Measurements from ENCODE around the gene SKAP2.

SKAP2 gene, protein sequence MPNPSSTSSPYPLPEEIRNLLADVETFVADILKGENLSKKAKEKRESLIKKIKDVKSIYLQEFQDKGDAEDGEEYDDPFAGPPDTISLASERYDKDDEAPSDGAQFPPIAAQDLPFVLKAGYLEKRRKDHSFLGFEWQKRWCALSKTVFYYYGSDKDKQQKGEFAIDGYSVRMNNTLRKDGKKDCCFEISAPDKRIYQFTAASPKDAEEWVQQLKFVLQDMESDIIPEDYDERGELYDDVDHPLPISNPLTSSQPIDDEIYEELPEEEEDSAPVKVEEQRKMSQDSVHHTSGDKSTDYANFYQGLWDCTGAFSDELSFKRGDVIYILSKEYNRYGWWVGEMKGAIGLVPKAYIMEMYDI

DNA sequence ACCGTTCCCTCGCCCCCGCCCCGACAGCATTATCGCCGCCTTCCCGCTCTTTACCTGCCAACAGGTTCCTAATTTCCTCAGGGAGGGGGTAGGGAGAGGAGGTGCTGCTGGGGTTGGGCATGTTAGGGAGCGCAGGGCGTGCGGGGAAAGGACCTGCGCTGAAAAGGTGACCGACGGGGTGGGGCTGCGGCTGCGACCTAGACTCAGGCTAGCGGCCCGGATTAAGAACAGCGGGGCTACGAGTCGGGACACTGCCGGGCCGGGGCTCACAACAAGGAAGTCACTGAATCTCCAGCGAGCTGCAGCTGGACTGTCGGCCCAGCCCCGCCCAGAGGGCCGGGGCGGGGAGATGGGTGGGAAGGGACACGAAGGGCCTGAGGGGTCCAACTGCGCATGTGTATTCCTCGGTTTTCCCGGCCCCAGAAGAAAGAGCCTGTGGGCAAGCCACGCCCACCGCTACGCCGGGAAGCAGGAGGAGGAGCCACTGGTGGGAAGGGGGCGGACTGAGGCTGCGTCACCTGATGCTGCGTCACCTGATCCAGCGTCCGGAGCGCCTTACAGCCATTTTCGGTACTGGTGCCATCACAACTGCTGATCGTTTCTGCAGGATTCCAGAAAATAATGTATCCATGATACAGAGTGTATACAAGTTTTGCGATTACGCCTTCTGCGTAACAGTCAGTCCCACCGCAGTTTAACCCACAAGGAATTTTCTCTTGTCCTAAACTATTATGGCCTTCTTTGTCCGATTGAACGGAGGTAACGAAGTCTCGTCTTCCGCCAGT, at the start of gene SKAP2:
TSS of gene SKAP2 (minus strand) at position 282 of the 785 bp plus-strand sequence. CDS start at position 121, 161 bp downstream.
- peak; percentile 99 for DNase-seq (ENCODE audit: low spot score)

DNA sequence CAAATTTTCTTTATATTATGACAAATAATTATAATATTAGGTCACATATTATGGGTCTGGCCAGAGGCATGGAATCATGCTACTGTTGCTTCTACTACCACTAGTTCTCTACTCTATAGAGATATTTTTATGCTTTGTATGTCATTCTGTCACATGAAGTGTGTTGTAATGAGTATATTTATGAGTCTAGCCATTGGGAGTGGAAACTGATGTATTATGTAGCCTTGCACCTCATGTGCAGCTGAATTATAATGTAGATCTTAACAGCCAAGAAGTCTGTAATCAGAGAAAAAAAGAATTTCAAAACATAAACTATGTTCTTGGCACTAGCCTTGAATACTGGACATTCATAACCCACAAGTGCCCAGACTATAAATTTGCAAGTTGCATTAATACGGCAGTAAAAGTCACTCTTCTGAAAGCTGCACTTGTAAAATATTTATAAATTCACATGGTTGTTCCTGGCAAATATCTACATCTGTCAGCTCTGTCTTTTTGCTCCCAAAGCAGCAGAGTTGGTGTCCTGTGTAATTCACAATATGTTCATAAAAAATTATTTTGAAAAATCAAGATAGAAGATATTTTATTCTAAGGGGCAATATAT, 48.6 kb upstream of the SKAP2 start:
- DNase-seq (ENCODE audit: low spot score) = no peak

DNA sequence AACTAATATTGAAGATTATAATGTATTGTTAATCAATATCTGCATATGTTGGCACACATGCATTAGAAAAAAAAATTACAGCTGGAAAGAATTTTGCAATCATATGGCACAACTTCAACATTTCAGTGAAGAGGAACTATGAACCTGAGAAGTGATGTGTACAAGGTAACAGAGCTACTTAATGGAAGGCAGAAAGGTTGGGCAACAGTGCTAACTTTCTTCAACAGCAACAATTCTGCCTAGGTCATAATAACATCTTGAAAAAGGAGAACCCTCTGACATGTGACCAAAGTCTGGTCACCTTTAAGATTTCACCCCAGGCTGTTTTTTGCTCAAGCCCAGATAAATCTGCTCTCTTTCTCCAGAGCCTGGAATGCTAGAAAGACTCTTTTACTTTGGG, 47.9 kb upstream of the SKAP2 start:
- no peak for DNase-seq (ENCODE audit: low spot score)

DNA sequence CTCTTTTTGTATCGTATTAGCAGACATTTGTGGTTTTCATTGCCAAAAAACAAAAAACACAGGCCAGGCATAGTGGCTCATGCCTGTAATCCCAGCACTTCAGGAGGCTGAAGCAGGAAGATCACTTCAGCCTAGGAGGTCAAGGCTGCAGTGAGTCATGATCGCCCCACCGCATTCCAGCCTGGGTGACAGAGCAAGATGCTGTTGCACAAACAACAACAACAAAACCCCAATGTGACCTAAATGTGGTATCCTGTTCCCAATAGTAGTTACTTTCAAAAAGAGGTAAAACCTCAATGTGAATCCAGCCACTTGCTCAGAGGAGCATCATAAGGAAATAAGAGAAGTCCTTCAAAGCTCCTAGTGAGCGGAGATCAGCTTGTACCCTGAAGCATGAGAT, 45.8 kb upstream of the SKAP2 start:
- DNase-seq (ENCODE audit: low spot score) = no peak

DNA sequence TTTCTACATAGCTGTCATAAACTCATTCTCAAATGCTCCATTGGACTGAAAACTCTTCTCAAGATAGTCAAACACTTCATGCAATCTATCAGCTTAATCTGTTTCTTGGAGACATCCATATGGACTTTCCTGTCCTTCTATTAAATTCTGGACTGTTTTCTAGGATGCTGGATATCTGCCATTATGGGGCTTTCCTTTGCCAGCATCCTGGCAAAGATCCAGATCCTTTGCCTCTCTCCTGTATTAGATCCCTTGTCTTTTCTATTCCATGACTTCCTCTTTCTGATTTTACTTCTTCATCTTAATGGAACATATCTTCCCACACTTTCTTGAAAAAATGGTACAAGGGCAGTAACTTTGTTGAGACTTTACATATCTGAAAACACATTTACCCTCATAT, 35.9 kb upstream of the SKAP2 start:
- peak; percentile 2 for DNase-seq (ENCODE audit: low spot score)

DNA sequence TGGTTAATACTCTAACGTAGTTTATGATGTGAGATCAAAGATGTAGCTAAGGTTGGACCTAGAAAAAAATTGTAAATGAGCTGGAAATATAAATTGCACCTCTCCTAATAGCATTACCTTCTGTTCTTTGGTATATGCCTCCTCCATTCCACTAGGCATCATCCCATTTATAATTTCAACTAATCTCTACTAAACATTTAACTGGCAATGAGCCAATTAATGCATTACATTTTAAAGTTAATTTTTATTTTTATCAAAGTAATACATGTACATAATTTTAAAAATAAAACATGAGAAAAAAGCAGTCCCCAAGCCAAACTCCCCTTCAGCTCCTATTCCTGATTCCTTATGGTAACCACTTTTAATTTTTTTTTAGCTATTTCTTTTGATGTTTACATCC, 35.1 kb upstream of the SKAP2 start:
- no peak for DNase-seq (ENCODE audit: low spot score)

DNA sequence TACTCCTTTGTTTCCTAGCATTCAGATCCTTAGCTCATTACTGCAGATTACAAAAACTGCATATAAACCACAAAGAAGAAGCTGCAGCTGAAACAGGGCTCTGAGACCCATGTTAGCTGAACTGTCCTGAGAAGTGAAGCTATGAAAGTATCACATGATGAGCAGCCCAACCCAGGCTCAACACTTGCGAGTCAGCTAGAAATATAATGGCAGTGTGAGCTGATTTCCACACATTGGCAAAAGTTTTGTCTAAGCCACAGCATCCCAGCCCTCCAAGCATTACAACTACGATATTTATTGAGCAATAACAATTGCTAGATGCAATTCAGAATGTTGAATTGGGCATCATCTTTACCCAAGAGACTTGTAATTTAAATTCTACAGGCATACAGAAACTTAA, 34.5 kb upstream of the SKAP2 start:
- no peak for DNase-seq (ENCODE audit: low spot score)

DNA sequence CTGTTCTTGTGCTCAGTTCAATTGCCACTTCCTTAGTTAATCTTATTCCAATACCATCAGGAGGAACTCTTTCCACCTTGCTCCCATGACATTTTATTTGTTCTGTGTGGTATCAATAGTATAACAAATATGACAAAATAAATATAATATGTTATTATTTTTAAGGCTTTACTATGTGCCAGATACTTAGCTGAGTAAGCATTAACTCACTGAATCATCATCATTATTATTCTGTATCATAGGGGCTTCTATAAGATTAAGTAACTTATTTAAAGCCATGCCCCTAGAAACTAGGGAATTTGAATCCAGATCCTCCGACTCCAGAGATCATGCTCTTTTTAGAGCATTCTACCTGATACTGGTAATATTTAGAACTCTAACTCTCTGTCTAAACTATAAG, 33.5 kb upstream of the SKAP2 start:
- DNase-seq (ENCODE audit: low spot score) = no peak

DNA sequence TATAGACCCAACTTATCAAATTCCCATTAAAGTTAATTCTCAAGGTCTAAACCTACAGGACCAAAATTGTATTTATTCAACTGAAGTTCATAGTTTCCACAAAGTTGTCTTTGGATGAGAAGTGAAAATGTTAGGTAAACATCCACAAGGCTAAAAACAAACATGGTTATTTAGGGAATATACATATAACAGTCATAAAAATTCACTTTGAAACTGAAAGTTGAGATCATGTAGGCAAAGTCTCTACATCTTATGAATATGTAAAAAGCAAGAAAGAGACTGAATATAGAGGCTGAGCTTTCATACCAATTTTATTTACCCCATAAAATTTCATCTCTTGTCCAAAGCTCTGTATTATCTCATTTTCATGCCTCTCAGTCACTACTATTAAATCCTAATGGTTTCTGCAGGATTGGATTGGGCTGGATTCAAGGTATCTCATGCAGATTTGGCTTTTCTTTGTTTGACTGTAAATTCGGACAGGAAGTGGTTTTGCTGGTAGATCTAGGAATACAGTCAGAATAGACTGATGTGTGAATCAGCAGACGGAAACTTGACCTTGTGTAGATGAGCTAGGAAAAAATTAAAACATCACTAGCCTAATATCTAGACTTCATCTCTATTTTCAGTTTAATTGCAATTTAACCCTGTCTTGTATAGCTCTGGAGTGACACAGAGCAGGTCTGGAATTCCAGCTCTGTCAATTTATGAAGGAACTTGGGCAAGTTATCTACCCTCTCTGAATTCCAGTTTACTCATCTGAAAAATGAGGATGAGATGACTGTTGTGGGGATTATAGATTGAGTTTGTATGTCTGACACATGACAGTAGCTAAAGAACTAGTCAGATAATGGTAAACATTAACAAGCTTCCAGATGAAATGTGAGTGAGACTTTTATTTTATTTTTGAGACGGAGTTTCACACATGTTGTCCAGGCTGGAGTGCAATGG, 27.3 kb upstream of the SKAP2 start:
- DNase-seq (ENCODE audit: low spot score) = no peak

DNA sequence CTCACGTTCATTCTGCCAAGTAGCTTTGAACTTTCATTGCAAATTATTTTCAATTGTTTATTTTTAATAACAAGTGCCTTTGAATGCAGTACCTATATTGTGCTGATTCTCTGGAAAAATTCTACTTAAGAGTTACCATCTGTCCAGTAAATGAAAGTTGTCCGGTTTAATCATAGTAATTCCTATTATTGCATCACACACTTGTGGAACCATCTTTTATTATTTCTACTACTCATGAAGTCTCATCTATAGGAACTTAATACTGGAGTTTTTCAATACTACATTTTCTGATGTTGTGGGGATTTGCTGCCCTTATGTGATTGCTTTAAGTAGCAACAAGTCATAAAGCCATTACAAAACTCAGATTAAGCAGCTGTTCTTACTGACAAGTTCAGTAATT, 16.5 kb upstream of the SKAP2 start:
- no peak for DNase-seq (ENCODE audit: low spot score)

DNA sequence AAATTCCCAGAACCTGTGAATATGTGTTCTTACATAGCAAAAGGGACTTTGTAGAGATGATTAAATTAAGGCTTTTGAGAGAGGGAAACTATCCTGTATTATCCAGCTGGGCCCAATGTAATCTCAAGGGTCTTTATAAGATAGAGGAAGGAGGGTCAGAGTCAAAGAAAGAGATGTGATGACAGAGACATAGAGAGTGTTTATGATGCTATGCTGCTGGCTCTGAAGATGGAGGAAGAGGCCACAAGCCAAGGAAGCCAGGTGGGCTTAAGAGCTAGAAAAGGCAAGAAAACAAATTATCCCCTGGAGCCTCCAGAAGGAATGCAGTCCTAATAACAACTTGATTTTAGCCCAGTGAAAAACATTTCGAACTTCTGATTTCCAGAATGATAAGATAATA, 15.3 kb upstream of the SKAP2 start:
- DNase-seq (ENCODE audit: low spot score) = no peak

DNA sequence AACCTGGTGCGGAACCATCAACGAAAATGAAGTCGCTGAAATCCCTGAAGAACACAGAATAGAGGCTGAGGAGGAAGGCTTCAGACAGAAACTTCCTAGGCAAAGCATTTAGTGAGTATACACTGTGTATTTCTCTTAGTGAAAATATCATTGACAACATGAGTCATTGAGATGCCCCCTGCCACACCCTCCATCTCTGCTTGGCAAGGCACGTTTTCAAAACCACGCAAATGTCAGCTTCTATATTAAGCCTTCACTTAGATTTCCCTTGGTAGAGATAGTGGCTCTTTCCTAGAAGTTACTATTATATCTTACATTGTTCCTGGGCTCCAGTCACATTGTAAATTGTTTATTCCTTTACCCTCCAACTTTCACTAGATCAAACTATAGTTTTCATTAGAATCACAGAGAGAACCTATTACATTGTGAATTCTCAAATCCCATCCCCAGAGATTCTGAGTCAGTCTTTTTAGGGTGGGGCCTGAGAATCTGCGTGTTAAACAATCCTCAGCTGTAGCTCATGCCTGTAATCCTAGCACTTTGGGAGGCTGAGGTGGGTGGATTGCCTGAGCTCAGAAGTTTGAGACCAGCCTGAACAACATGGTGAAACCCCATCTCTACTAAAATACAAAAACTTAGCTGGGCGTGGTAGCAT, 4.6 kb upstream of the SKAP2 start:
- DNase-seq (ENCODE audit: low spot score) = no peak

DNA sequence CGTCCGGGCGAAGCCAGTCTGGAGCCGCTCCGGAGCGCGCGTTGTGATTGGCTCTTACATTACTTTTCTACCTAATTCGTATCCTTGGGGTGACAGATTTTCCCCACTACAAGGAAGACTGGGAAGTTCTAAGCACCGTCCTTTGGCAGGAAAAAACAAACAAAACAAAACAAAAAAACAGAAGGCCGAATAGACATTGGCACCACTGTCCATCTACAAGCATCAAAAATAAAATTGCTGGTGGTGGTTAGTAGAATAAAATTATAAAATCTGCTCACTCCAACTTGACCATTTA, 651 bp upstream of the SKAP2 start:
- DNase-seq (ENCODE audit: low spot score) = no peak

DNA sequence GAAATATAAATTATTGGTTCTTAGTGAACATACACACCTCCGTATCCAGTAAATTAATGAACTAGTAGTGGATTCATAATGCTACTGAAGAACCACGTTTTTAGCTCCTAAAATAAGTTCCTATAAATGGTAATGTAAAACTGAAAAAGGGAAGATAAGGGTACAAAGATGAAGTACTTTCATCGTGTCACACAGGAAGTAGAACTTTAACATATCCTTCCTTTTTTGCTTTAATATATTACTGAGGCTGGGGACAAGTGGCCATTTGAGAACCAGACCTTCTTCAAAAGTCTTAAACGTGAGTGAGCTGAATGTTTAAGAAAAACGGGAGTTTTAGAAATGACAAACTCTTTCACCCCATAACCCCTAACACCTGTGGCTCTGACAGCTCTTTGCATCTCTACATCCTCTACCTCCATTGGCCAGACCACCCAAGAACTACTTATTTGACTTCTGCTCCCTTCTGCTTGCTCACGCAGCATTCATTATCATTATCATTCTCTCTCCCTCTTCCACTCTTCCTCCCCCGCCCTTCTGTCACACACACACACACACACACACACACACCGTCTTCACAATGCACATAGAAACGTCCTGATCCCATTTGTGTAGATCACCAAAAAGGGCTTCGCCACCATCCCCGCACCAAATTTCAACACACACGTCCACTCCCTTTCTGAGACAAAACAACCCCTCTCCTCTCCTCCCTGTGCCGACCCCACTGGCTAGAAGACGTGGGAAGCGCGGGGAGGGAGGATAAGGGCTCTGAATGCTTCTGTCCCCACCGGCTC, 677 bp downstream of the SKAP2 start:
- peak; percentile 57 for DNase-seq (ENCODE audit: low spot score)

DNA sequence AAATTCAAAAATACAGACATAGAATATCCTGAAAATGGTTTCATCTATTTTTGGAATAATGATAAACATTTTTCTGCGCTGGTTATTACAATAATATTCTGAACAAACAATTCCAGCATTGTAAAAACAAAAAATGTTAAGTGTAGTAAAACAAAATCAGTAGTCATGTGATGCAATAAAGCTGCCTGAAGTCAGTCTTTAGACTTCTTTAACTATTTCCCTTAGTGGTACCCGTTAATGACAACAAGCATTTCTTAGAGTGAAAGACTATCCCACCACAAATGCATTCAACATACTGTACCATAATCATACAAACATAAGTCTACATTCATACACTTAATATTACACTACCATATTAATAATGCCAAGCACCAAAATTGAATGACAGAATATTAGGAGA, 1.6 kb downstream of the SKAP2 start:
- no peak for DNase-seq (ENCODE audit: low spot score)

DNA sequence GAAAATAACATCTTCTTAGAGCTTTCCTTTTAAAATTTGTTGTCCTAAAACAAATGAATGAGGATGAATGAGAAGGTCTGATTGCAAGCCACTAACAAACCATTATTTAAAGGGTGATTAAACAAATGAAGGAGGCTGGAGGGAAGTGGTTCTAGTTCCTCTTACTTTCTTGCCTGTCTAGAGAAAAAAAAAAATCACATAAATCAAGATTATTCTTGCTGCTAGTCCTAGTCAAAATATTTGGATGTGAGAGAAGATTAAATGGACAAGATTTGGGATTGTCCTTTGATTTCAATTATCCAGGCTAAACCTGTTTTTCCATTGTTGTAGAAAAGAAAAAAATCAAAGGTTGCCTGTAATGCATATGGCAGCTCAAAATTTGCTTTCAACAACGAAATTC, 3.3 kb downstream of the SKAP2 start:
- DNase-seq (ENCODE audit: low spot score) = no peak

DNA sequence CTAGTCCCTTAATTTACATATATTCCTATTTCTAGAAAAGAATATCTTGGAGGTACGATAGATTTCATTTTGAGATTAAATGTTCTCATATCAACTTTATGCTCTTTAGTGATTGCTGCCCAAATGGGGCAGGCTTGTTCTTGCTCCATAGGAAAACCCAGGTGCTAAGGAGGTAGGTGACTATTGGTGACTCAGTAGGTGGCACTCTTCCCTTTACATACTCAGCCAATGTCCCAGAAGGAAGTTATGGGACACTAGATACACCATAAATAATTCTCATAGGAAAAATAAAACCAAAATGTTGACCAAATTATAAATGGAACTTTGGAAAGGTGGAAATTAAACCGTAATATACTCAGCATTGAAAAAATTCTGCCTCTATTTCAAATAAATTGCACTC, 4.0 kb downstream of the SKAP2 start:
- no peak for DNase-seq (ENCODE audit: low spot score)

DNA sequence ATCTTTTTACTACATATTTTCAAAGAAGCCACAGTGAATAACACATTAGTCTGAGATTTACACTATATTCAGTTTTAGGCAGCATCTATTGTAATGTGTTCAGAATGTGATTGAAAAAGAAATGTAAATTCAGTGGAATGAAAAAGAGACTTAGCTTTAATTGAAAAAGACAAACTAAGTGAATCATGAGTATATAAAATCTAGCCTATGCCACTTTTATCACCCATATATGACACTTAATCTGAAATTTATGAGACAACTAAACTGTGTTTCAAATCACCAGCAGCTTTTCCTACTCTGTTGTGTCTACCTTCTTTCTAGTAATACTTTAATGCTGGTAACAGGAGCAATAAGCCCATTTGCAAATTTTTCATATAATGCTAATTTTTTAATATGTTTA, 4.7 kb downstream of the SKAP2 start:
- no peak for DNase-seq (ENCODE audit: low spot score)

DNA sequence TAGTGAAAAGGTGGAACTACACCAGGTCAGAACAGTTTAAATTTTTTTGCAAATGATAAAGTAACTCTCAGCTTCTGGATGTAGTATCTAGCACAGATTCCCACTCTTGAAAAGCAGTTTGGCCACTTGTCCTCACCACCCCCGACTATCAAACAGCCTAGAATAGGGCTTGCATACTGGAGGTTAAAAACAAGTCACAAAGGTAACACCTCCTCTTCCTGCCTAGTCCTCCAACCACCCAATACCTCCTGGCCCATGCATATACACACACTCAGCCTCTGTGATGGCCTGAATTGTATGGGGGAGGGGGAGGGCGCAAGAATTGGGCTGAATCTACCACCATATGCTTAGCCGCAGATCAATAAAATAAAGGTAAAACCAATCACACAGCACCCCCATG, 5.7 kb downstream of the SKAP2 start:
- DNase-seq (ENCODE audit: low spot score) = no peak

DNA sequence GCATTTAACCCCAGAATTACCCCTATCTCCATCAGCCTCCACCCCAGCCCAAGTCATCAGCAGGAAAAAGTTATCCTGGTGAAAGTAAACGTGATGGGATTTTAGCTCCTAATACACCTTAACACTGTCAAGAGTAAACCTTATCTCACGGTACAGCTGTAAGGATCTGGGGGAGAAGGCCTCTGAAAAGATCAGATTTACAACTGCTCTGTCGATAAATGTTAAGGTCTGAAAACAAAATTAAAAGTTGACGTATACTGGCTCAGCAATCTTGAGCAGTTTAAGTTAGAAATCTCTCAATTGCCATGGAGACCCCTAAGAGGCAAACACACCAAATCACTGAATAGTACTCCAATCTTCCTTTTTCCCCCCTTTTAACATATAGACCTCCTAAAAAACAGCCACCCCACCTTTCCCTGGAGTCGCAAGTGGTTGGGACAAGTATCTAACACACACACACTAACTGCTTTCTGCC, 6.1 kb downstream of the SKAP2 start:
- no peak for DNase-seq (ENCODE audit: low spot score)
